CD4-positive, alpha-beta T cell treated with Interferon alpha-2 for 1 hour (primary cell): ENCODE data around the gene LCE5A.
"Not testable (repeated sequence)": the region's sequence is repeated elsewhere in the genome, so short reads cannot be mapped to it uniquely, and the experiment has no call there.

Experiments used
- DNase-seq, 2 donors: peaks; one replicate each; pipeline ENCODE4 v3.0.0-alpha.2; 2020 to 2022

Gene LCE5A, protein sequence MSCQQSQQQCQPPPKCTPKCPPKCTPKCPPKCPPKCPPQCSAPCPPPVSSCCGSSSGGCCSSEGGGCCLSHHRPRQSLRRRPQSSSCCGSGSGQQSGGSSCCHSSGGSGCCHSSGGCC

DNA sequence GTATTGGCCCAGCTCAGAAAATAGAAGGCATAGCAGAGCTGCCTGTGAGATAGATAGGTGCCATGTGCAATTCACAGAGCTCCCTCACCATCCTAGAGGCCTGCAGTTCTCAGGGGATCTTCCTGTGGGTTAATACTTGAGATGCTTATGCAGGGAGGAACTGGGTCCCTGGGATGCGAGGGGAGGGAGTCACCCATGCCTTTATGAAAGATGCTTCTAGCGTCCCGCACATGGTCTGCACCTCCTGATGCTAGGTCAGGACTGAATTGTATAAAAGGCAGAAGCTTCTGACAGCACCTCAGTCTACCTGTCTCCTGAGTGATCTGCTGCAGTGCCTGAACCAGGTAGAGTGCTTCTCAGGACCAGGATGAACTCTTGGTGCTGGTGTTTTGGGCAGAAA lies at the start of gene LCE5A:
Gene LCE5A, plus strand, starts transcription at position 301 of the 400 bp plus-strand sequence. CDS start 732 bp downstream, outside the sequence.
- DNase-seq = no peak

DNA sequence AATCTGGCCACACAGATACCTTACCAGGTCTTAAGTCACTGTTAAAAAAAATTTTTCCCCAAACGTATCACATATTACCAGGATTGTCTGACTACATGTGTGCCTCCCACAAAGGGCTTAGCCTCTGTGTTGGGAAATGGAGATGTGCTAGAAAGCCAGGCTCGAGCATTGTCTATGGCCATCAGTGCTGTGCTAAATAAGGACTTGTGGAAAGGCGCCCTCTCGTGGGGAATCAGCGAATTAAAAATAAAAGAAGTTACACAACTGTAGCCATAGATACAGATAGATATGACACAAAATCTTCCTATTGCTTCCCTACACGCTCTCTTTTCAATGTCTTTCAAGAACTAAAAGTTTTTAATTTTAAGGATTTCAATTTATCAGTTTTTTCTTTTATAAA lies 49.1 kb upstream of the LCE5A start:
- DNase-seq = peak; percentile 63 to 83

DNA sequence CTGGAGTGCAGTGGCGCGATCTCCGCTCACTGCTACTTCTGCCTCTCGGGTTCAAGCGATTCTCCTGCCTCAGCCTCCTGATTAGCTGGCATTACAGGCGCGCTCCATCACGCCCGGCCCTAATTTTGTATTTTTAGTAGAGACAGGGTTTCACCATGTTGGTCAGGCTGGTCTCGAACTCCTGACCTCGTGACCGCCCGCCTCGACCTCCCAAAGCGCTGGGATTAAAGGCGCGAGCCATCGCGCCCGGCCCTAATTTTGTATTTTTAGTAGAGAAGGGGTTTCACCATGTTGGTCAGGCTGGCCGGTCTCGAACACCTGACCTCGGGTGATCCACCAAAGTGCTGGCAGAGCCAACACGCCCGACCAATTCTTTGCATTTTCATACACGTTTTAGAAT lies 48.0 kb upstream of the LCE5A start:
- DNase-seq = no peak

DNA sequence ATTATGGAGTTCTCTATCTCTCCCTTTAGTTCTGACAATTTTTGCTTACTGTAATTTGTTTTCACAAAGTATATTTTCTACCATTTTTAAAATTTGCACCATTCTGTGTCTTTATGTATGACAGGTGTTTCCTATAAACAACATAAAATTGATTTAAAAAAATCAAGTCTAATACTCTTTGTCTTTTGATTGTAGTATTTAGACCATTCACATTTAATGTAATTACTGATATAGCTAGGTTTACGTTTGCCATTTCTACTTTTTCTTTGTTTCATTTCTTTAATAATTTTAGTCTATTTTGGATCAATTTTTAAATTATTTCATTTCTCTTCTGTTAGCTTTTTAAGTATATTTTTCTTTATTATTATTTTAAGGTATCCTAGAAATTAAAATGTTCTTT lies 44.4 kb upstream of the LCE5A start:
- no peak for DNase-seq

DNA sequence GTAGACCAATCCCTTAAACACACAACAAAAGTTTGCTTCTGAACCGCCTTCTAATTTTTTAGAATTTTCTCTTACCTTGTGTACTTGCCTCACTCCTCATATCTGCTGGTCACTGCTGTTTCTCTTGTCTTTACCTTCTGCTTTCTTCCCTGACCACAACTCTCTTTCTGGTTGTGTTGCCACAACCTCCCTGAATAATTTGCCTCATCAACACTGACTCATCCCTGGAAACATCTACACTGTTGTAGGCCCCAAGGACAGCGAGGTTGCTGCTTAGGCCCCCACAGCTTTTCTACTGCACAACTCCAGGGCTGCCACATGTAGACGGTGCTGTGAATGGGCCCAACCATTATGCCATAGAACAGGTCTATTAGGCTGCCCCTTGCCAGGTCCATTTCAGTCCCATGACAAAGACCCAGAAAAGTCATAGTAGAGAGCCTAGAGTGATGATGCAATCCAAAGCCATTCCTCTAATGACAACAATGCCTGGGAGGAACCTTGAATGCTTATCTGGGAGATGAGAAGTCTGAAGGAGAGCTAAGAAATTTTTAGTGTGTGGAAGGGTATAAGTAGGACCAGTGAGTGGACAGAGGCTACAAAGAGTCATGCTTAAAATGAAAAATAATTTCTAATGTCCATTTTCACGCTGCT lies 36.6 kb upstream of the LCE5A start:
- DNase-seq = no peak

DNA sequence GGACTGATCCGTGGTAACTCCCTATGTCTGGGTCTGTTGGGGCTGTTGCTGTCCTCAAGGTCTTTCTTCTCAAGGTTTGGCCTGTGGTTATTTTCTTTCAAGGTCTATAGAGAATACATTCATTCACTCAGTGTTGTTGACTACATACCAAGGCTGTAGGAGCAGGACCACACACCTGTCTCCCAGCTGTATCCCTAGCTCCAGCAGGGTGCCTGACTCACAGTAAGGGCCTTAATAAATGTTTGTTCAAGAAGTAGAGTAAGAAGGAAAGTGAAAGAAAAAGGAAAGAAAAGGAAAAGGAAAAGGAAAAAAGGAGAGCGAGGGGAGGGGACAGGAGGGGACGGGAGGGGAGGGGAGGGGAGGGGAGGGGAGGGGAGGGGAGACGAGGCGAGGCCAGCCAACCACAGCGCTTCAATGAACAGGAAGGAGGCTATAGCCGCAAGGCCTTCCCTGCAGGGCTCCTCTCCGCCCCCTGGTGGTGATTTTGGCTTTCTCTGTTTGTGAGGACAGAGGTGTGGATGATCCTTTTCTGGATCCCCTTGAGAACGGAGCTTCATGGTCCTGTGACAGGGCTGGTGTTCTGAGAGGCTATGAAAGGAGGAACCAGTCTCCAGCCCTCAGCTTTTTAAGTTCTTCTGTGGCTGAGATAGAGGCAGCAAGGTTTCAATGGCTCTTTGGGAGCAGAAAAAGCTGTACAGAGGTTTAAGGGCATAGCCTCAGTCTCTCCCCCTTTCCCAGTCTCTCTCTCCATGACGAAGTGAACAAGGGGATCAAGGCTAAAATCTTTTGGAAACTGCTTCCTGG lies 30.6 kb upstream of the LCE5A start:
- peak; percentile 50 to 79 for DNase-seq

DNA sequence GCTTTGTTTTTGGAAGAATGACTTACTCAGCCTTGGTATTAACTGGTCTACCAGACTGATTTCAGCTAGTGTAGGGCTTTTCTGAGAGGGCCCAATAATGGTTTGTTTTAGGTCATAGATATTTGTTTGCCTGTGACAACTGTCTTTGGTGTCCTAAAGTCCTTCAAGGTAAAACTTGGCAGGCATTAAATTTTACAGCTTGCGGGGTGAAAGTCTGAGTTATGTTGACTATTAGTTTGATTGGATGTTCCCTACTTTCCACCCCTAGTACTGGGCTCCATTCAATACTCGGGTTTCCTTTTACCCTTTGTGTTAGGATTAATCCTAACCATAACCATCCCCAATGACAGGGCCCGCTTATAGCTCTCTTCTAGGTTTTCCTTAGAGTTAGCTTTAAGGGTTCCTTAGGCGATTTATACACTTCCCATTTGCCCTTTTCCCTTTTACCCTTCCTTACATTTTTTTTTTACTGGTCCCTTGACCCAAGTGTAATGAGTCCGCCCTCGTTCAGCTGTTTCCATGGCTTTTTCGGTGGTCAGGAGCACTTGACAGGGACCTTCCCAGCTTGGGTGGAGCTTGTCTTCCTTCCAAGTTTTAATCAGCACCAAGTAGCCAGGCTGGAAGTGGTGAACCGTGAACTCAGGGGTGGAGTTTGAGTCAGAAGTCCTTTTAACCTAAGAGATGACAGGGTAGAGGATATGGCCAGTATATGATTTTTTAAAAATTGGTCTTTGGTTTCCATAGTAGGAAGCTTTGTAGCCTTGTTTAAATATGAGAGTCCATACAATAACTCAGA lies 28.5 kb upstream of the LCE5A start:
- no peak for DNase-seq

DNA sequence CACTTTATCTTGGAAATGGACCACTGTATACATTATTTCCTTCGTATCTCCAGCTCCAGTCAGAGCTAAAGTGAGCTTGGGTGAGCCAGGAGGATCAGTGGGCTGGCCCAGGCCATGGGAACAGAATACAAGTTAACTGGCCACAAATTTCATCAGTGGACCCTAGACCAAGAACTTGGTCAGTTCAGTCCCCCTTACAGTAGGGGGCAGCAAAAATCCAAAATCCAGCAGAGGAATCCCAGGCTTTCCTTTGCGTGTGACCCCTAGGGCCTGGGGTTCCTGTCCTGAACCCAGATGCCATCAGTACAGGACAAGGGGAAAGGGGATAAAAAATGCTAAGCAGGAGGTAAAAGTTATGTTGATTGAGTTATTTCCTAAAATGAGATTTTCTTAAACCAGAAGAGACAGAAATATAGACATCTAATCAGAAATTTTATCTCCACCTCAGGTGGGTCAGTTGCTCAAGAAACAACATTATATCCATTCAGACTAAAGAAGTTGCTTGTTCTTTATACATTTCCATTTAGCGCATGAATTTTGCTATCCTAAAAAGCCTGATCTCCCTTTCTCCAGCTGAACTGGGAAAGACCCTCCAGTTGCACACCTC lies 24.1 kb upstream of the LCE5A start:
- peak in 1 of 2 donors; percentile 5 for DNase-seq

DNA sequence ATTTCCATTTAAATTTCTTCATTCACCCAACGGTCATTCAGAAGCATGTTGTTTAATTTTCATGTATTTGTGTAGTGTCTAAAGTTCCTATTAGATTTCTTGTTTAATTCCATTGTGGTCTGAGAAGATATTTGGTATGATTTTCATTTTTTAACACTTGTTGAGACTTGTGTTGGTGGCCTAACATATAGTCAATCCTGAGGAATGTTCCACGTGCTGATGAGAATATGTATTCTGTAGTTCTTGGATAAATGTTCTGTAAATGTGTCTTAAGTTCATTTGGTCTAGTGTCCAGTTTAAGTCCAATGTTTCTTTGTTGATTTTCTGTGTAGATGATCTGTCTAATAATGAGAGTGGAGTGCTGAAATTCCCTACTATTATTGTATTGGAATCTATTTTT lies 22.7 kb upstream of the LCE5A start:
- no peak for DNase-seq

DNA sequence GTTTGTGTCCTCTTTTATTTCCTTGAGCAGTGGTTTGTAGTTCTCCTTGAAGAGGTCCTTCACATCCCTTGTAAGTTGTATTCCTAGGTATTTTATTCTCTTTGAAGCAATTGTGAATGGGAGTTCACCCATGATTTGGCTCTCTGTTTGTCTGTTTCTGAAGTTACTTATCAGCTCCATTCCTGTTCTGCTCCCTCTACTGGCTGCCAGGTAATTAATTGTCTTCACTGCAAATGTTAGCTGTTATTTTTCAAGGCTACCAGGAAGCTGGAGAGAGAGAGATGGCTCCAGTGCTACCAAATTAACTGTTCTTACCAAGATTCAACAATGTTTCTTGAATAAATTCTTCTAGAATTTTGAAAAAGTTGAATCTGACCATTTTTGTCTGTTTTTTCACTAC lies 19.1 kb upstream of the LCE5A start:
- DNase-seq = not testable (repeated sequence)

DNA sequence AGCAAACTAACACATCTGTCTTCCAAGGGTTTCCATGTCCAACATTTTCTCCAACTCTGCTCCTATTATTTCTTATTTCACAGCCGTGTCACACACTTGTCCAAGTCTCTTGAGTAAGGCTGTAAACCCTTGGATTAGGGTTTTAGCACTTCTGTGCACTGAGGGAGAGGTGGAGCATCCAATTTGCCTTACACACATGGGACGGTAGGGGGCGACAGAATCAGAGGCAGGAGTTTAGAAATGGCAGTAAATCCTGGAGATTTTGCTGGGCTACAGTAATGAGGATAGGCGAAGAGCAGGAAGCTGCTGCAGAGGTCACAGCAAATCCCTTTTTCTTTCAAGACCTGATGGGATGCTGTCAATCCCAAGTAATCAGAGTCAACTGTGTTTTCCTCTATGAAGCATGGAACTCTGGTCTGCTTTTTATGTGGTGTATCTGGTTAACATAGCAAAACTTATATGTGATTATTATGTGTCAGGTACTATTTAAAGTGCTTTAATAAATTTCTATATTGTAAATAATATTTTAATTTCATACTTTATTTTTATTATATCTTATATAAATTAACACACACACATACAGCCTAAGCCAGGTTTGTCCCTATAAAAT lies 15.4 kb upstream of the LCE5A start:
- DNase-seq = peak in 1 of 2 donors; percentile 16

DNA sequence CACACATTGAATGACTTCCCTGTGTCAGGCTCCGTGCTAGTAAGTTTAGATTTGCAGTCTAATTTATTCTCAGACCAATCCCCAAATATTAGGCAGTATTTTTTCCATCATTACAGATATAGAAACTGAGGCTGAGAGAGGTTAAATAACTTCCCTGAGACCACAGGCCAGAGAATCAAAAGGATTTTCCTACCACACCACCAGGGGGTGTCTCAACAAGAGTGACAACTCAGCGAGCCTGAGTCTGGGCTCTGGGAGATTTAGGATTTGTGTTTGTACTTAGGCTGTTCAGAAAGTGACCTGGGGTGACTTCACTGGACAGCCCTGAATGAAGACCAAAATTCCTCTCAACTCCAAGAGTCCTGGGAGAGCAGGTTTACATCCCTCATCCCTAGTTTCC lies 13.3 kb upstream of the LCE5A start:
- DNase-seq = no peak

DNA sequence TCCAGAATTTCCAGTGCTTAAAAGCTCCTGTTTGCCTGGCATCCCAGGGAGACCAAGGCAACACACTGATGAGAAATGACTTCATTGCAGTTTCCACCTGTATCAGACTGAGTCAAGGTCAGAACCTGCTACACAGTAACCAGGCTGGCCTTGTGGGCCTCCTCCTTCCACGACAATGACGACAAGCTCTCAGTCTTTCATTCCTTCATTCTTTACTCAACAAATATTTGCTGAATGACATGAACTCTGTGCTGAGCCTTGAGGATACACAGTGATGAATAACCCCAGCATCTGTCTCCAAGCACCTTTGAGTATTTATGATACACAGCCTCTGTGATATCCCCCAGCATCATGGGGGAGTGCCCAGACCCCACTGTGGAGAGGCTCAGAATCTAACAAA lies 8.9 kb upstream of the LCE5A start:
- no peak for DNase-seq

DNA sequence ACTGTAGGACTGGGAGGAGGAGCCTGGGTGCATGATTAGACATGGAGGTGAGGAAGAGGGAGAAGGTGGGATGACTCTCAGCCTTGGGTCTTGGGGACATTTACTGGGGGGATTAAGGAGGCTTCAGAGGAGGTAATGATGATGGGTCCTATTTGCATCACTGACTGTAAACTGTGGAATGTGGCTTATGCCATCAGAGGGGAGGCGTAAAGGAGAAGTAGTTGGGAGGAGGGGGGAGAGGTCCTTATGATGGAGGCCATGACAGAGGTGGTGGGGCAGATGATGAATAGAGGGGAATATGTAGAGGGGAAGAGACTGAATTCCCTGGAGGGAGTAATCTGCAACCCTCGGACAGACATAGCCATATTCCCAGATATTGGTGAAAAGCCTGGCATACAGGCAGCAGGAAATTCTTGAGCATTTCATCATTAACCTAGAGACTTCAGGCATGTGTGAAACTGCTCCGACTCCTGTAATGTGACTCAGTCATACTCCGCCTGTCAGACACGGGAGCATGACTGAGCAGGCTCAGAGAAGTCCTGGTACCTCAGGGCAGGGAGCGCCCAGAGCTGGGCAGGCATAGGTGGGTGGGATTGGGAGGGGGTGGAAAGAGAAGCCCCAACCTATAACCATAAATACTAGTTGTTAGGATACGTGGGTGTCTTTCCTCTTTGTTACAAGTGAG lies 8.0 kb upstream of the LCE5A start:
- no peak for DNase-seq

DNA sequence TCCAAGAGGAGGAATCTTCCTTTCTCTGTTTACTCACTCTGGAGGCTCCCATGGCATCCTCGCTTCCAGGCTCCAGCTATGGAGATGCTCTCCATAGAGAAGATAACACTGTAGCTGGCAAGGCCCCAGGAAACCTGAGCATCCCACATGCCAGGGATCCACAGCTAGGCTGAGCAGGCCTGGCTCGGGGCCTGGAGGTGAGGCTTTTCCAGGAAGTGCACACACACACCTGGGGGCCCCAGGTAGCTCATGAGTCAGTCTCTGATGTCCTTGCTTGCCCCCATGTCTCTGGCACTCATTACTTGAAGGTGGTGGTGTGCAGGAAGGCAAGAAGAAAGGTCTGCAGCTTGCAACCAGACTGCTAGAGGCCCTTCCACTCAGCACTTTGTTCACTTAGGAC lies 5.5 kb upstream of the LCE5A start:
- DNase-seq = no peak

DNA sequence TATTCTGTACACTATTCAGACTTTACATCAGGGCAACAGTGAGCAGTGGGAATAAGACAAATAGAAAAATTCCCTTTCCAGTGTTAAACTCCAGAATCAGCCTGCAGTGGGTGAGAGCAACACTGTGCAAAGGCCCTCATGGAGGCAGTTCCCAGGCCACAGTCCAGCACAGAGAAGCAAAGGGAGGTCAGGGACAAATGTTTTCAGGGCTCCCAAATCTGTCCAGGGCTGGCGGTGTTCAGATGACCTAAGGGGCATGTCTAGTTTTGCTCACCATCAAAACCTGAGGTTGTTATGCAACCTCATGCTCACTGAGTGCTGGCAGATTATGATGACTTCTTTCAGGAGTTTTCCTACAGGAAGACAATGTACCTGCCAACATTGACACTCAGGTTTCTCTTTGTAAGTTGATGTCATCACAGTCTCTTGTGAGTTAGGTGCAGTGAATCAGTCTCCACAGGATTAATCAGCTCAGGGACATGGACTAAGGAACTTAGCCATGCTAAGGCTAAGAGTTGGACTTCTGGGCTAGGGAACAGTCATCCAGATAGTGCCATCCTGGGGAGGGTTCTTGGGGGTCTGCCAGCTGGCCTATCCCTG lies 3.6 kb upstream of the LCE5A start:
- DNase-seq = no peak

DNA sequence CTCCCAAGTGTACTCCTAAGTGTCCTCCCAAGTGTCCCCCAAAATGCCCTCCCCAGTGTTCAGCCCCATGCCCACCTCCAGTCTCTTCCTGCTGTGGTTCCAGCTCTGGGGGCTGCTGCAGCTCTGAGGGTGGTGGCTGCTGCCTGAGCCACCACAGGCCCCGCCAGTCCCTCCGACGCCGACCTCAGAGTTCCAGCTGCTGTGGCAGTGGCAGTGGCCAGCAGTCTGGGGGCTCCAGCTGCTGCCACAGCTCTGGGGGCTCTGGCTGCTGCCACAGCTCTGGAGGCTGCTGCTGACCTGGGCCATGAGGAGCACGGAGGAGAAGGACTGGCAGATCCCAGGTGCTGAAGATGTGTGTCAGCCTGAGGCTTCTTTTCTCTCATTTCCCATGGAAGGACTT lies 993 bp downstream of the LCE5A start:
- no peak for DNase-seq

DNA sequence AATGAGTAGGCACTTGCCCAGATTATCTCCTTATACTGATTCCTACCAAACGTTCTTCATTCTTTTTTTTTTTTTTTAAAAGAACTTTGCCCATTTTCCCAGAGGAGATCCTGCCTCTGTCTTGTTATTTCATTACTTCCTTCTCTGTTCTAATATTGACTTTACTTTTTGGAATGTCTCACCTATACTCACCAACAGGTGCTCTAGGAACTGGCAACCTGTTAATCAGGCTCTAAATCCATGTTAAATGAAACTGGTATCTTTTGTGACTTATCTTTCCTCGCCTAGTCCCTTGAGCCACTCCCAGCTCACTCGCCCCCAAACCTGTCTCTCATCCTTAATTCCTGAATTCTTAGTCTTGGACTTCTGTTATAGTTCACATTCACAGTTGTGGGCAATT lies 2.5 kb downstream of the LCE5A start:
- no peak for DNase-seq

DNA sequence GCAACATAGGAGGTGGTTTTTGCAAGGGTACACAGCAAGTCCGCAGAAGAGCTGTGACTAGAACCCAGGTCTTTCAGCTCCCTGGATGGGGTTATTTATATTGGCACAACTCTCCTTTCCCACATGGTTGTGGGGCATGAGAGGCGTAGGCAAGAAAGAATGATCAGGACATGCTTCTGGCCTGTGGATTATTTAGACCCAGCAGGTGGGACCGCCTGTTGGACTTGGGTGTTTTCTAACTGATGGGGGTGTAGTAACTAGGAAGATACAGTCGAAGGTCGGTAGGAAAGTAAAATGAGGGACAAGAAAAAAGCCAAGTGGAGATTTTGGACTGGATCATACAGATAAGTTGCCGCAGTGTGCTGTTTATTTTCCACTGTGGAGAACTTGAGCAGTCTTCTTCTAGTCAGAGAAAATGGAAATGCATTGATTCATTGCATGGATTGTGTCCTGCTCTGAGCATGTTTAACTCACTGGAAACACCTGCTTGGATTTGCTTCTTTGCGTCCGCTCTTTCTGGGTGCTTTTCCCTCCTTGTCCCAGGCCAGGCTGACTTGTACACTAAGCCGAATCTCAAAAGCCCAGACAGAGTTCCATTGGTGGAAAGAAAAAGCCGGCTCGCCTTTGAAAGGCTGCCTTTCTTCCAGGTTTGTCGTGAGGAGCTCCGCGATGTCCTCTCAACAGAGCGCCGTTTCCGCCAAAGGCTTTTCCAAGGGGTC lies 4.3 kb downstream of the LCE5A start:
- DNase-seq = no peak

DNA sequence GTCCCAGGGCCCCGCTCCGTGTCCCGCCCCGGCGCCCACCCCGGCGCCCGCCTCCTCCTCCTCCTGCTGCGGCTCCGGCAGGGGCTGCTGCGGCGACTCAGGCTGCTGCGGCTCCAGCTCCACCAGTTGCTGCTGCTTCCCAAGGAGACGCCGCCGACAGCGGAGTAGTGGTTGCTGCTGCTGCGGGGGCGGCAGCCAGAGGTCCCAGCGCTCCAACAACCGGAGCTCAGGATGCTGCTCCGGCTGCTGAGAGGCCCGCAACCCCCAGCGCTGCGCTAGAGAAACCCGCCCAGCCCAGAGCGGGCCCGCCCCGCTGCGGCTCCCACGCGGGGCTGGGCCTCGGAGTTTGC lies 4.8 kb downstream of the LCE5A start:
- no peak for DNase-seq

DNA sequence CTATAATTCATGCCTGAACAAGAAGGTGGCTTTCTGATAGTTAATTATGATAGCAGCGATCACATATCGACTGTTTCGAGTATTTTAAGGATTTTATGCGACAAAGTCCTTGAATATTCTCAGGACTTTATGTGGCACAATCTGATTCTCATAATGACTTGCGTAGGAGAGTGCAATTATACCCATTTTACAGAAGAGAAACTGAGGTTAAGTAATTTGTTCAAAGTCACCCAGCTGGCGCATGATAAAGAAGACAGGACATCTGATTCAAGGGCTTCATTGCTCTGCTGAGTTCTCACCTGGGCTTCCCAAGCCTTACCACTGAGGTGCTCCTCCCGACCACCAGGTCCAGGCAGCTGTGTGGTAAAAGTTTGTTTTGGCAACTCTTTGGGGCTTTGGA lies 5.5 kb downstream of the LCE5A start:
- no peak for DNase-seq
